GM08714 (cell line): ENCODE data around the gene RUNX1.

Experiments
- H3K4me3 ChIP-seq: fragments of 200-500 bp; sonication (Bioruptor generic); 2 replicates; pipeline ENCODE4 v1.5.1; 2014; ENCODE audit warnings: mild to moderate bottlenecking, low read length, inconsistent platforms
- ZNF274 ChIP-seq: IDR thresholded peaks from 2 replicates; pipeline ENCODE4 v1.6.1; 2012; ENCODE audit warnings: mild to moderate bottlenecking, low read depth, low read length

The RUNX1 gene

DNA sequence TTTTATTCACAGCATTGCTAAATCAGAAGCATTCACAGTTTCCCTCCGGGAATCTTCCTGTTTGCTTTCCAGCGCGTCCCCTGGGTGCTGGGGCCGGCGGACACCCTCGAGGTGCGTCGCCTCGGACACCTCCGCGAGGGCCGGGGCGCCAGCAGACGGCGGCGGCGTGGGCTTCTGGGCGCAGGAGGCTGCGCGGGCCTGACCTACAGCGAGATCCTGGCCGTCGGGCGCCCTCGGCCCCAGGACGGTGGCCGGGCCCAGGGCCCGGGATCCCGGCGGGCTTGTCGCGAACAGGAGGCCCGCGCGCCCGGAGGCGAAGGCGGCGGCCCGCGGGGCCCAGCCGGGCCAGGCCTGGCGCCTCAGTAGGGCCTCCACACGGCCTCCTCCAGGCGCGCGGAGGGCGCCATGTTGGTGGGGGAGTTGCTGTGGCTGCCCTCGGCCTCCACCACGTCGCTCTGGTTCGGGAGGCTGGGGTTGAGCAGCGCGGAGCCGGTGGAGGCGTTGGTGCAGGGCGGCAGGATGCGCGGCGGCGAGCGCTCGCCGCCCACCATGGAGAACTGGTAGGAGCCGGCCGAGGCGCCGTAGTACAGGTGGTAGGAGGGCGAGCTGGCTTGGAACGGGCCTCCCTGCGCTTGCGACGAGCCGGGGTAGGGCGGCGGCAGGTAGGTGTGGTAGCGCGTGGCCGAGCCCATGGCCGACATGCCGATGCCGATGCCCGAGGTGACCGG is 257.2 kb downstream of the RUNX1 start:
- TF ChIP-seq ZNF274, result no peak
- H3K4me3 ChIP-seq, result no peak overlapping the region

GRCh38 chr21:34790834-34791233 is 258.3 kb downstream of the RUNX1 start:
- no peak overlapping the region for H3K4me3 ChIP-seq
- no peak for TF ChIP-seq ZNF274

GRCh38 chr21:34790341-34790740 is 258.8 kb downstream of the RUNX1 start:
- no peak overlapping the region for H3K4me3 ChIP-seq
- no peak for TF ChIP-seq ZNF274

DNA sequence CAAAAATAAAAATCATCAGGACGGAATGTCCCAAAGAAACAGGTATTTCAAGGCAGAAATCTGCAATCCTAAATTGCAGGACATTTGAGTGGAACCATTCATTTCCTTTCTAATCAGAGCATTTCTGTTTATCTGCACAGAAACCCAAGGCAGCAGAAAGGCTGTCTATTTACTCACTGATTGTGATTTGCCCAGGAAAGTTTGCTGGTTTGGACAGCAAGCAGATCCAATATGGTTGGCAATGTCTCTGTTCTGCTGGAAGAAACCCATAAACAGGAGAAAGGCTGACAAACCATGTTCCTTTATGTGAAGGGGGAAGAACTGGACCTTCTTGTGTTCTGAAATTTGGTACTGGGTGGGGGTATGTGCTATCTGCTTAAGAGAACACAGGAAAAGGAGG is 260.2 kb downstream of the RUNX1 start:
- no peak overlapping the region for H3K4me3 ChIP-seq
- TF ChIP-seq ZNF274, result no peak

DNA sequence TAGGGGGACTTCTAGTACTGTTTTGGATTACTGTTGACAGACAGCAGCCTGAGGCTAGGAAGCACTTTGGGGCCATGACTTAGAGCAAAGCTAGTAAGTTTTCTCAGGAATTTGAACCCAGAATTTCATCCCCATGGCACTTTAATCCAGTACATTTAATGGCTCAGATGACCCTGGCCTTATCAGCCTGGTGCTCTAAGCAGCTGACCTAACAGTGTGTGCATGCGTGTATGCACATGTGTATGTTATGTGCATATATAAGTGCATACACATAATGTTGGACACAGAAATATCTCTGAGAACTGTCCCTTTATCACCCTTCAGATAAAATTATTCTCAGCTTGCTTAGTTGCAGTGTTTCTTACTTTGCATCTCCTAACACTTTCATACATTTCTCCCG is 265.3 kb downstream of the RUNX1 start:
- no peak for TF ChIP-seq ZNF274
- no peak overlapping the region for H3K4me3 ChIP-seq

DNA sequence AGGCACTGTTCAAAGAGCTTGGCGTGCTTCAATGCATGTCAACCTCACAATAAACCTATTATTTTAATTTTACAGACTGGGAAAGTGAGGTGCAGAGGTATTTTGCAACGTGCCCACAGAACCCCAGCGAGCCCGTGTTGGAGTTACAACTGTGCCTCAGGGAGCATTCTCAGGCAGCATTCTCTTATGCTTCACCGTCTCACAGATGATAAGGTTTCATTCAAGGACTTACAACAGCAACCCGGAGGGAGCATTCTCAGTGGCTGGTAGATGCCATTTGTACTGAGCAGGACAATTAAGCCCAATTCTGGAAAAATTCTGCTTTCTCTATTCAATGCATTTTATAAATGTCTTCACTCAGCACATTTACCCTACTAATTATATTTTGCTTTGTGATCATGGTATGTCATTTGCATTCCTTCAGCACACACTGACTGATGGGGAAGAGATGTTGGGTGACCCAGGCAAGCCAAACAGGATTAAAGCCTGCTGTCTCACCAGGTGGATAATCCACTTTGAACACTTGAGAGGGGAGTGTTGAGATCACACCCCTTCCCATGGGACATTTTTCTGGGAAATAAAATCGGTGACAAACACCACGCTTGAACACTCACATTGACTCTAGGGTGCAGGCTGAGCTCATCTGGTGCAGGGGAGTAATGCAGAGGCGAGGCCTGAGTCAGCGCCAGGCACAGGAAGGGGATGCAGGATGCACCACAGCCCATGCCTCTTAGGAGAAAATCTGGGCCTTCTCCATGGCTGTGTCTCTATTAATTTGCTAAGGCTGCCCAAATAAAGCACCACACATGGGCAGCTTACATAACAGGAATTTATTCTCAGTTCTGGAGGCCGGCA is 266.4 kb downstream of the RUNX1 start:
- H3K4me3 ChIP-seq, result no peak overlapping the region

GRCh38 chr21:34781526-34781925 is 267.6 kb downstream of the RUNX1 start:
- no peak overlapping the region for H3K4me3 ChIP-seq
- TF ChIP-seq ZNF274, result no peak

More for the DNA sequence above, 266.4 kb downstream of the RUNX1 start:
- TF ChIP-seq ZNF274, result no peak

DNA sequence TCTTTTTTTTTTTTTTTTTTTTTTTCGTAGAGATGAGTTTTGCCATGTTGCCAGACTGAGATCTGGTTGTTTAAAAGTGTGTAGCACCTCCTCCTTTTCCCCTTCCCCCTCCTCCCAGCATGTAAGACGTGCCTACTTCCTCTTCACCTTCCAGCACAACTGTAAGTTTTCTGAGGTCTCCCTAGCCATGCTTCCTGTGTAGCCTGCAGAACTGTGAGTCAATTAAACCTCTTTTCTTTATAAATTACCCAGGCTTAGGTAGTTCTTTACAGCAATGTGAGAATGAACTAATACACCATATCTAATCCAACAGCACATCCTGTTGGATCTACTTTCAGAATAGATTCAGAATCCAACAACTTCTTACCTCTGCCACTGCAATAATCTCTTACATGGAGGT is 269.2 kb downstream of the RUNX1 start:
- TF ChIP-seq ZNF274, result no peak
- no peak overlapping the region for H3K4me3 ChIP-seq

GRCh38 chr21:34775793-34776192 is 273.3 kb downstream of the RUNX1 start:
- no peak overlapping the region for H3K4me3 ChIP-seq
- no peak for TF ChIP-seq ZNF274

DNA sequence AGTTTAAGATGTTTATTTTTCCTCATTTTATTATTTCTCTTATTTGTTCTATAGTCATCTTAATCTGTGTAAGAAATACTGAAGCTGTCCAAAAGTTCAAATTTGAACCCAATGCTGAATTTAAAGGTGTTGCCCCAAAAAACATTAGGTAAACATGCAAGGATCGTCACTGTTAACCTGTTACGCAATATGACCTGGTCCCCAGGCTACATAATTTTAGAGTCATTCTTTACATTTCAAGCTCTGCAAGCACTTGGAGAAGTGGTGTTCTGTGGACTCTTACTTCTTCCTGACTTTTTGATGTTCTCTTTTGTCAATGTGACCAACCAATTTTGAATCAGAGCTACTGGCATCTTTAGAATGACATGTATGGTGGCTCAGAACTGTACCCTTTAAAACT is 274.4 kb downstream of the RUNX1 start:
- no peak overlapping the region for H3K4me3 ChIP-seq
- TF ChIP-seq ZNF274, result no peak

- TF ChIP-seq ZNF274, result no peak
- H3K4me3 ChIP-seq, result no peak overlapping the region
Observed at GRCh38 chr21:34771512-34772028, 277.5 kb downstream of the RUNX1 start.

- no peak for TF ChIP-seq ZNF274
- no peak overlapping the region for H3K4me3 ChIP-seq
Observed at GRCh38 chr21:34770576-34770975, 278.5 kb downstream of the RUNX1 start.

- H3K4me3 ChIP-seq, result no peak overlapping the region
- no peak for TF ChIP-seq ZNF274
Observed at GRCh38 chr21:34768326-34768725, 280.8 kb downstream of the RUNX1 start.

GRCh38 chr21:34766862-34767261 is 282.2 kb downstream of the RUNX1 start:
- no peak overlapping the region for H3K4me3 ChIP-seq
- TF ChIP-seq ZNF274, result no peak

DNA sequence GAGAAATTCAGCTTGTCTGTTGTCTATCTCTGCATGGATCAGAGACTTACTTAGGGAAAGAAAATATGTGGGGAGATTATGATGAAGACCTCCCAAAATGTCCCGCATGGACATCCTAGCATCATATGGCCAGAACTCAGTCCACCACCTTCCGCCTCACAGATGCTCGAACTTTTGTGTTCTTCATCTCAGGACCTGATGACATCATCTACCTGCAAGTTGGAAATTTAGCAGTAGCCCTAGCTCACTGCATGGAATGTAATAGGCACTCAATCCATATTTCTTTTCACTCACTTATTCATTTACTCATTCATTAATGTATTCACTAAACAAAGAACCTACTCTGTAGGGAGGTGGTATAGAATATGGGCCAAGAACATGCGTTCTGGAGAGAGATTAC is 283.5 kb downstream of the RUNX1 start:
- TF ChIP-seq ZNF274, result no peak
- H3K4me3 ChIP-seq, result no peak overlapping the region
